Nephron (organoid): ENCODE measurements around the gene ATXN1.
"Not testable (repeated sequence)": the region's sequence is repeated elsewhere in the genome, so short reads cannot be mapped to it uniquely, and the experiment has no call there.

ENCODE experiments used
- H3K27ac Mint-ChIP-seq, 3 experiments: 2 replicates each; pipeline ENCODE4 v1.8.0; 2020; ENCODE audit warnings: mixed read lengths in 3 of 3, mild to moderate bottlenecking in 2 of 3, moderate library complexity in 1 of 3
- H3K27me3 Mint-ChIP-seq: 2 replicates; pipeline ENCODE4 v1.8.0; 2021; ENCODE audit warnings: low read depth, mild to moderate bottlenecking, moderate library complexity, mixed read lengths
- H3K36me3 Mint-ChIP-seq: 2 replicates; pipeline ENCODE4 v1.8.0; 2020; ENCODE audit warnings: low read depth, mixed read lengths
- H3K4me1 Mint-ChIP-seq: 2 replicates; pipeline ENCODE4 v1.8.0; 2020; ENCODE audit warnings: mixed read lengths
- H3K4me3 Mint-ChIP-seq, 3 experiments: 2 replicates each; pipeline ENCODE4 v1.8.0; 2020; ENCODE audit warnings: mild to moderate bottlenecking in 3 of 3, mixed read lengths in 3 of 3, moderate library complexity in 2 of 3
- H3K9me3 Mint-ChIP-seq: 2 replicates; pipeline ENCODE4 v1.8.0; 2020; ENCODE audit warnings: mixed read lengths
- CTCF ChIP-seq, 3 experiments: fragments of 200-600 bp; sonication (generic); IDR thresholded peaks; one replicate each; pipeline ENCODE4 v1.5.0; 2021; ENCODE audit warnings: antibody characterized with exemption in 3 of 3; ENCODE audit not compliant: unreplicated experiment in 3 of 3

ATXN1 gene

DNA sequence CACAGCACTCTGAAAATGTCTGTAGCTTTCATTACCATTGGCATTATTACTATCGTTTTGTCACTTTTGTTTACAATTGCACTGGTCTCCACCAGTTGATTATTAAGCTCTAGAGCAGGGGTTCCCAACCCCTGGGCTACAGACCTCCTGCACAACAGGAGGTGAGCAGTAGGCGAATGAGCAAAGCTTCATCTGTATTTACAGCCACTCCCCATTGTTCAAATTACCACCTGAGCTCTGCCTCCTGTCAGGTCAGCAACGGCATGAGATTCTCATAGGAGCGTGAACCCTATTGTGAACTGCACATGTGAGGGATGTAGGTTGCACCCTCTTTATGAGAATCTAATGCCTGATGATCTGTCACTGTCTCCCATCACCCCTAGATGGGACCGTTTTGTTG, 126.4 kb downstream of the ATXN1 start:
- Mint-ChIP-seq H3K9me3 (no peaks in the 10 kb centered on the region), H3K27me3 (no peaks in the 10 kb centered on the region), H3K36me3 (peaks cover 36% of the 10 kb centered on the region), H3K4me3 (no peak overlapping the region), H3K27ac (no peak overlapping the region), H3K4me1 (no peaks in the 10 kb centered on the region)
- no peak for TF ChIP-seq CTCF (IDR thresholded peaks at IDR 0.05; ENCODE audit: unreplicated experiment in 3 of 3)

GRCh38 chr6:16633961-16634360, 127.3 kb downstream of the ATXN1 start:
- no peak overlapping the region for H3K4me3 Mint-ChIP-seq
- H3K9me3 Mint-ChIP-seq: no peaks in the 10 kb centered on the region
- H3K27ac Mint-ChIP-seq: no peak overlapping the region
- no peaks in the 10 kb centered on the region for H3K4me1 Mint-ChIP-seq
- H3K36me3 Mint-ChIP-seq: peaks cover 35% of the 10 kb centered on the region
- TF ChIP-seq CTCF (IDR thresholded peaks at IDR 0.05; ENCODE audit: unreplicated experiment in 3 of 3): no peak
- H3K27me3 Mint-ChIP-seq: no peaks in the 10 kb centered on the region

DNA sequence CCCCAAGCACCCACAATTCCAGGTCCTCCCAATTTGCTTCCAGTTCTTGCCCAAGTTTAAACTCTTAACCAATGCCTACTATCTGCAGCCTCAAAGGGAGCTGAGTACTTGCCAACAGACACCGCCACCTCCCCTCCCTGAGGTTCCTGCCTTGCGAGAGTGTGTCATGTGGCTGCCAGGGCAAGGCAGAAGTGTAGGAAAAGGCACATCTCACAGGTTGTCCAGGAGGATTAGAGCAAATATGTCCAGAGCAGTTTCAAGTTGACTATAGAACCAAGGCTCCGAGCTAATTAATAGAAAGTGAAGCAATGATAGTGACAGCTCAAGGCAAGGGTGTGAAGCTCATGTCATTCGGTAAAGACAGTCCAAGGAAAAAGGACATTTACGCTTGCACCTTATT, 127.8 kb downstream of the ATXN1 start:
- TF ChIP-seq CTCF (IDR thresholded peaks at IDR 0.05; ENCODE audit: unreplicated experiment in 3 of 3): no peak
- H3K36me3 Mint-ChIP-seq: peaks cover 35% of the 10 kb centered on the region
- H3K9me3 Mint-ChIP-seq: no peaks in the 10 kb centered on the region
- H3K4me1 Mint-ChIP-seq: no peaks in the 10 kb centered on the region
- H3K4me3 Mint-ChIP-seq: no peak overlapping the region
- no peak overlapping the region for H3K27ac Mint-ChIP-seq
- H3K27me3 Mint-ChIP-seq: no peaks in the 10 kb centered on the region

DNA sequence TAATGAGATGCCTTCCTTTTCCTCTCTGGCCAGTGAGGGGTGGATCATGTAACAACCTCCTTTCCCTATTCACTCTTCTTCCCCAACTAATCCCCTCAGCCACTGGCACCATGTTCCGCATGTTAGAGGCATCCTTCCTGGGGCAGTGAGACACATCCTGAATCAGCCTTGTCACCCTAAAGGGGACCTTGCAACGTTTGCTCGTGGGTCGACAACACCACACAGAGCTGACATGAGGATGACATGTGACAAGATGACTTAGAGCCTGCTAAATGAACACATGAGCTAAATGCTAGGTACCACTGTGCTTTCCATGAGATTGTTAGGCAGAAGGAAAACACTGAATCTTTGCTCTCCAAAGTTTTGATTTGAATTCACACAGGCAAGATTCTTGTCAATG, 129.2 kb downstream of the ATXN1 start:
- TF ChIP-seq CTCF (IDR thresholded peaks at IDR 0.05; ENCODE audit: unreplicated experiment in 3 of 3): no peak
- Mint-ChIP-seq H3K4me1 (no peaks in the 10 kb centered on the region), H3K9me3 (no peaks in the 10 kb centered on the region), H3K27ac (no peak overlapping the region), H3K36me3 (peaks cover 37% of the 10 kb centered on the region), H3K27me3 (no peaks in the 10 kb centered on the region), H3K4me3 (no peak overlapping the region)

- Mint-ChIP-seq H3K9me3 (no peaks in the 10 kb centered on the region), H3K27me3 (no peaks in the 10 kb centered on the region), H3K4me1 (no peaks in the 10 kb centered on the region), H3K27ac (no peak overlapping the region), H3K36me3 (peaks cover 24% of the 10 kb centered on the region), H3K4me3 (no peak overlapping the region)
- no peak for TF ChIP-seq CTCF (IDR thresholded peaks at IDR 0.05; ENCODE audit: unreplicated experiment in 3 of 3)
Observed at GRCh38 chr6:16630026-16630643, 131.1 kb downstream of the ATXN1 start.

DNA sequence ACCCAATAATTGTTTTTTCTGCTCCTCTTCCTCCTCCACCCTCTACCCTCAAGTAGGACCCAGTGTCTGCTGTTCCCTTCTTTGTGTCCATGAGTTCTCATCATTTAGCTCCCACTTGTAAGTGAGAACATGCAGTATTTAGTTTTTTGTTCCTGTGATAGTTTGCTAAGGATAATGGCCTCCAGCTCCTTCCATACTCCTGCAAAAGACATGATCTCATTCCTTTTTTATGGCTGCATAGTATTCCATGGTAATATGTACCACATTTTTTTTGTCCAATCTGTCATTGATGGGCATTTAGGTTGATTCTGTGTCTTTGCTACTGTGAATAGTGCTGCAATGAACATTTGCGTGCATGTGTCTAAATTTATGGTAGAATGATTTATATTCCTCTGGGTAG, 132.7 kb downstream of the ATXN1 start:
- H3K27ac Mint-ChIP-seq, H3K27me3 Mint-ChIP-seq, H3K4me1 Mint-ChIP-seq, H3K4me3 Mint-ChIP-seq, H3K9me3 Mint-ChIP-seq: not testable (repeated sequence)
- peaks cover 24% of the 10 kb centered on the region for H3K36me3 Mint-ChIP-seq
